SW 1271 (cell line): ENCODE measurements around the gene SPPL2B.

Source experiments
- DNase-seq, 2 experiments: peaks; one replicate each; lab custom pipeline; 2025; lab: John Stamatoyannopoulos, UW

SPPL2B gene

GRCh38 chr19:2323707-2324106 lies 4.8 kb upstream of the SPPL2B start:
- DNase-seq: no peak

GRCh38 chr19:2324220-2324948 lies 4.1 kb upstream of the SPPL2B start:
- no peak for DNase-seq

- no peak for DNase-seq
Observed at GRCh38 chr19:2325281-2326046, 3.0 kb upstream of the SPPL2B start.

GRCh38 chr19:2326699-2327360 lies 1.7 kb upstream of the SPPL2B start:
- DNase-seq: no peak

- peak in 1 of 2 experiments; percentile 55 for DNase-seq
Observed at GRCh38 chr19:2327773-2328400, 597 bp upstream of the SPPL2B start.

GRCh38 chr19:2329149-2329478 lies 630 bp downstream of the SPPL2B start:
- DNase-seq: no peak

- no peak for DNase-seq
Observed at GRCh38 chr19:2329501-2329916, 1.0 kb downstream of the SPPL2B start.

GRCh38 chr19:2330255-2330631 lies 1.8 kb downstream of the SPPL2B start:
- DNase-seq: no peak

GRCh38 chr19:2330632-2331284 lies 2.3 kb downstream of the SPPL2B start:
- DNase-seq: no peak

- no peak for DNase-seq
Observed at GRCh38 chr19:2331601-2332246, 3.2 kb downstream of the SPPL2B start.

- DNase-seq: no peak
Observed at GRCh38 chr19:2332341-2333026, 4.0 kb downstream of the SPPL2B start.

- DNase-seq: no peak
Observed at GRCh38 chr19:2333027-2333806, 4.7 kb downstream of the SPPL2B start.

- DNase-seq: no peak
Observed at GRCh38 chr19:2333807-2334211, 5.3 kb downstream of the SPPL2B start.

GRCh38 chr19:2334426-2334825 lies 5.9 kb downstream of the SPPL2B start:
- DNase-seq: no peak

GRCh38 chr19:2334986-2335846 lies 6.7 kb downstream of the SPPL2B start:
- DNase-seq: no peak

- DNase-seq: no peak
Observed at GRCh38 chr19:2335848-2336247, 7.4 kb downstream of the SPPL2B start.

- no peak for DNase-seq
Observed at GRCh38 chr19:2336528-2337328, 8.2 kb downstream of the SPPL2B start.

GRCh38 chr19:2337329-2337707 lies 8.8 kb downstream of the SPPL2B start:
- no peak for DNase-seq
